NCI-H2029 (cell line): ENCODE measurements around the gene TMEM200C.
"Not testable (repeated sequence)": the region's sequence is repeated elsewhere in the genome, so short reads cannot be mapped to it uniquely, and the experiment has no call there.

Experiments used
- DNase-seq: peaks from one replicate; lab custom pipeline; 2025; lab: John Stamatoyannopoulos, UW

The TMEM200C gene

GRCh38 chr18:5891854-5892215, 3.5 kb downstream of the TMEM200C start:
- DNase-seq, result no peak

GRCh38 chr18:5891184-5891853, 4.0 kb downstream of the TMEM200C start:
- no peak for DNase-seq

- no peak for DNase-seq
Observed at GRCh38 chr18:5890331-5891183, 4.8 kb downstream of the TMEM200C start.

- no peak for DNase-seq
Observed at GRCh38 chr18:5885361-5885760, 10.0 kb downstream of the TMEM200C start.

GRCh38 chr18:5884375-5884774, 10.9 kb downstream of the TMEM200C start:
- no peak for DNase-seq

- no peak for DNase-seq
Observed at GRCh38 chr18:5879479-5879882, 15.8 kb downstream of the TMEM200C start.

- DNase-seq, result no peak
Observed at GRCh38 chr18:5876891-5877290, 18.4 kb downstream of the TMEM200C start.

GRCh38 chr18:5874336-5874735, 21.0 kb downstream of the TMEM200C start:
- DNase-seq, result no peak

- DNase-seq, result no peak
Observed at GRCh38 chr18:5872886-5873285, 22.4 kb downstream of the TMEM200C start.

- DNase-seq, result no peak
Observed at GRCh38 chr18:5871426-5871825, 23.9 kb downstream of the TMEM200C start.

- DNase-seq, result peak; percentile 9
Observed at GRCh38 chr18:5868218-5868854, 27.0 kb downstream of the TMEM200C start.

GRCh38 chr18:5865521-5865920, 29.8 kb downstream of the TMEM200C start:
- DNase-seq, result no peak

- DNase-seq, result not testable (repeated sequence)
Observed at GRCh38 chr18:5862127-5862526, 33.2 kb downstream of the TMEM200C start.

GRCh38 chr18:5857180-5857579, 38.1 kb downstream of the TMEM200C start:
- DNase-seq, result no peak

GRCh38 chr18:5853253-5853652, 42.1 kb downstream of the TMEM200C start:
- DNase-seq, result no peak

GRCh38 chr18:5851998-5852397, 43.3 kb downstream of the TMEM200C start:
- DNase-seq, result no peak

- DNase-seq, result no peak
Observed at GRCh38 chr18:5842653-5843052, 52.7 kb downstream of the TMEM200C start.

GRCh38 chr18:5841518-5841917, 53.8 kb downstream of the TMEM200C start:
- no peak for DNase-seq

GRCh38 chr18:5840547-5840946, 54.8 kb downstream of the TMEM200C start:
- no peak for DNase-seq

- DNase-seq, result no peak
Observed at GRCh38 chr18:5840025-5840424, 55.3 kb downstream of the TMEM200C start.

GRCh38 chr18:5839102-5839501, 56.2 kb downstream of the TMEM200C start:
- no peak for DNase-seq
